Skeletal muscle satellite cell (primary cell): ENCODE results near the gene LCN2.

Experiments
- H3K27me3 ChIP-seq: 2 replicates; pipeline ENCODE4 v1.7.0; 2013; ENCODE audit warnings: low read length; ENCODE audit not compliant: control insufficient read depth, insufficient read depth
- H3K36me3 ChIP-seq: 2 replicates; pipeline ENCODE4 v1.7.0; 2013; ENCODE audit warnings: mild to moderate bottlenecking, control low read depth, low read length; ENCODE audit not compliant: insufficient read depth
- H3K4me1 ChIP-seq: 2 replicates; pipeline ENCODE4 v1.7.0; 2013; ENCODE audit warnings: low read length; ENCODE audit not compliant: control insufficient read depth, insufficient read depth
- H3K4me2 ChIP-seq: 2 replicates; pipeline ENCODE4 v1.7.0; 2013; ENCODE audit warnings: mild to moderate bottlenecking, low read length
- H3K4me3 ChIP-seq: 2 replicates; pipeline ENCODE4 v1.7.0; 2013; ENCODE audit warnings: low read length
- H3K9ac ChIP-seq: 2 replicates; pipeline ENCODE4 v1.7.0; 2013; ENCODE audit warnings: mild to moderate bottlenecking, low read depth, low read length, moderate library complexity
- H3K9me3 ChIP-seq: replicated peaks from 2 replicates; pipeline ENCODE4 v1.7.0; 2013; ENCODE audit warnings: mild to moderate bottlenecking, control low read depth, low read length

The LCN2 gene

DNA sequence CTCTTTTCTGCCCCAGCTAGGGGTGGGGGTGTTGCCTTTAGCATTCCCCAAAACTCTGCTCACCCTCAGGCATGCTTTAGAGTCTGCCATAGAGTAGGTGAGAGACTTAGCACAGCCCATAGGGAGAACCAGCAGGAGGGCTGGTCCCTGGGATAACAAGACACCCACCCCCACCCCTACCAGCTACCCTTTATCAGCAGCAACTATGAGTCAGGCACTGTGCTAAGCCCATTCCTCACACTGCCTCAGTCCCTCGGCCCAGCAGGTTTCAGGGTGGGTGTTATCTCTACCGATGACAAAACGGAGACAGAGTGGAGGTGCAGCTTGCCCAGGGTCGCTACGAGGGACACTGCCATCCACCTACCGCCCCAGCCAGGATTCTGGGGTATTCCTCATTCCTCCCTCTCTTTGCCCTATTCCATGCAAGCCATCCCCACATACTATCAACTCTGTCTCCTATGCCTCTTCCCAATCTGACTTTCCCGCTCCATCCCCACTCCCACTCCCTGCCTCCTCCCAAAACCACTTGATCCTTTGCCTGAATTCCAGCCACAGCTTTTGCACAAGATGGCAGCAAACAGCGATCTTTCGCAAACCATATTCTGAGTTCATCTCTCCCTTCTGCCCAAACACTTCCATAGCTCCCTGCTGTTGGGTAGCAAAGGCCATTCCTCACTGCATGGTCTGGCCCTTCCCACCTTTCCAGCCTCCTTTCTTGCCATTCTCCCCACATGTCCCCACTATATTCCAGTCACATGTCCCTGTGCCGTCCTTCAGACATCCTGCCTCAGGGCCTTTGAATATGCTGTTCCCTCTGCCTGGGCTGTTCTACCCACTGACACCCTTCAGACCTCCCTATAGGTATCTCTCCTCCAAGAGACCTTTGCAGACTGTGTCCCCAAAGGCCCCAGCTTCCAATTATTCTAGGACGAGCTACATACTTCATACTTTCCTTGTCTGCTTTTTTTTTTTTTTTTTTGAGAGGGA is 37.0 kb downstream of the LCN2 start:
- peaks cover 49% of the 10 kb centered on the region for H3K36me3 ChIP-seq
- no peak overlapping the region for H3K4me3 ChIP-seq
- no peak overlapping the region for H3K4me2 ChIP-seq
- peaks cover 13% of the 10 kb centered on the region for H3K4me1 ChIP-seq
- no peaks in the 10 kb centered on the region for H3K27me3 ChIP-seq
- no peak overlapping the region for H3K9ac ChIP-seq
- H3K9me3 ChIP-seq = no peaks in the 10 kb centered on the region

DNA sequence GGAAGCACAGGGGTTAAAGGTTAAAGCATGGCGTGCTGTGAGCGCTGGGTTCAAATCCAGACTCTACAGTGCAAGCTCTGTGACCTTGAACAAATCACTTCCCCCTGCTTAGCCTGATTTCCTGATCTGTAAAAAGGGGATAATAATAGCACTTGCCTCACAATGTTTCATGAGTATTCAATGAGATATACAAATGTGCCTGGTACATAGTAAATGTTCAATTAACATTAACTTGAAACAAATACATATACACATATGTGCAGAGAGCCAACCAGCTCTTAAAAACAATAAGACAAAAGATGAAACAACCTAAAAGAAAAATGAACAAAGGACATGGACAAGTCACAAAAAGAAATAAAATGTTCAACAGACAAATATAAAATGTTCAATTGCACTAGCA is 38.1 kb downstream of the LCN2 start:
- no peaks in the 10 kb centered on the region for H3K9me3 ChIP-seq
- H3K9ac ChIP-seq = no peak overlapping the region
- no peak overlapping the region for H3K4me2 ChIP-seq
- no peak overlapping the region for H3K4me3 ChIP-seq
- no peaks in the 10 kb centered on the region for H3K27me3 ChIP-seq
- H3K4me1 ChIP-seq = peaks cover 13% of the 10 kb centered on the region
- peaks cover 47% of the 10 kb centered on the region for H3K36me3 ChIP-seq

DNA sequence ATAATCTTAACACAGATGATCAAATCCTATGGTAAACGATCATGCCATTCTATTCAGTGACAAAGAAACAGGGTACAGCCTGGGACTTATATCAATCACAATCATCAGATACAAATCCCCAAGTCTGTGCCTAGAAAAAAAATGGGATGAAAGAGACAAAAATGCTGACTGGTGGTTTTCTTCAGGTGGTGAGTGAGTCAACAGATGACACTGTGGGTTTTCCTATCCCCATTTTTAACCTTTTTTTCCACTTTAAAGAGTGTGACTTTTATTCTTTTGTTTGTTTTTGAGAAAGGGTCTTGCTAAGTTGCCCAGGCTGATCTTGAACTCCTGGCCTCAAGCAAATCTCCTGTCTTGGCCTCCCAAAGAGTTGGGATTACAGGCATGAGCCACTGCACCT is 39.0 kb downstream of the LCN2 start:
- Histone ChIP-seq H3K4me1 (peaks cover 20% of the 10 kb centered on the region), H3K9me3 (no peaks in the 10 kb centered on the region), H3K4me2 (no peak overlapping the region), H3K9ac (peak overlapping the region; percentile 30), H3K36me3 (peaks cover 41% of the 10 kb centered on the region), H3K4me3 (no peak overlapping the region), H3K27me3 (no peaks in the 10 kb centered on the region)

DNA sequence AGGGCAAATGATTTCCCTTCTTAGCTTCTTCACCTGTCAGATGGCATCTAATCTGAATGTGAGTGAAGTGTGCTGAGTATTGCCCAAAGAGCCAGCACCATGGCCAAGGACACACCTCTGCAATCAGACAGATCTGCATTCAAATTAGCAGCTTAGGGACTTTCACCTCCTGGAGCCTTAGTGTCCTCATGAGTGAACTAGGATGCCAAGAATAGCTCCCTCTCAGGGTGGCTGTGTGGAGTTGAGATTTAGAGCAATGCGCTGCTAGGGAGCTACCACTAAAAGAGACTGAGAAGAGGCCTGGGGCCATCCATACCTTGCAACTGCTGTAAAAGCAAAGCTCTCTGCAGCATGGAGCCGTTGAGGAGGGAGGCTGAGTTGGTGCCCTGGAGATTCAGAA is 40.8 kb downstream of the LCN2 start:
- Histone ChIP-seq H3K4me2 (peak overlapping the region; percentile 100), H3K9me3 (no peaks in the 10 kb centered on the region), H3K9ac (peak overlapping the region; percentile 99), H3K4me1 (peaks cover 22% of the 10 kb centered on the region), H3K4me3 (peak overlapping the region; percentile 92), H3K36me3 (peaks cover 38% of the 10 kb centered on the region), H3K27me3 (no peaks in the 10 kb centered on the region)

DNA sequence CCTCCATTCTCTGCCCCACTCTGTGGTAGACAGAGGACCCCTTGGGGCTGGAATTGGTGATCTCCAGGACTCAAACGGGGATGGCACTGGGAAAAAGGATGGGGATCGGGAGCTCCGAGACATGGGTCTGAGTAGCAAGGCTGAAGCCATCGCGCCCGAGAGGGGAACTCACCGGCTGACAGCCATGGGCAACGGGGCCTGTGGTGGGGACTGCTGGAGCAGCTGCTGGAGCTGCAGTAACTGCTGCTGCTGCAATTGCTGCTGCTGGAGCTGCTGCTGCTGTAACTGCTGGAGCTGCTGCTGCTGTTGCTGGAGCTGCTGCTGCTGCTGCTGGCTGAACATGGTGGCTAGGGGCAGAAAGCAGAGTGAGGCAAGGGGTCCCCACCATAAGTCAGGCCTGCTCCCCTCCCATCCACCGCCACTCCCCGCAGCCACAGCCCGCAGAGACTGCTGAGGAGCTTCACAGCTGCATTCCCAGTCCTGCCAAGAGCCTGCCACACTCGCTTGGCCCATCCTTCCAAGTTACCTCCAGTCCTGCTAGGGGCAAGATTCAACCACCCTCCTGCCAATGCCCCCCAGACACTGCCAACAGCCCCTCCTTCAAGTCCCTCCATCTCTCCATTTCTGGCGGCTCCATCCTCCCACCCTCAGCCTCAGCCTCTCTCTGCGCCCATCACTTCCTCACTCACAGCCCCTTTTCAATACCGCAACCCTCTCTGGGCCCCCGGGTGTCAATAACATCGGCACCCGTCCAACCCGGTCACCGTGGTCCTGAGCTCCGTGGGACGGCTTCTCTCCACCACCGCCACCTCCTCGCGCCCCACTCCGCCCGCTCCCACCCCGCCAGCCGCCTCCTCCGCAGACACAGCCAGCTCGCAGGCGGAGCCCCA is 41.5 kb downstream of the LCN2 start:
- peak overlapping the region; percentile 99 for H3K9ac ChIP-seq
- H3K27me3 ChIP-seq = no peaks in the 10 kb centered on the region
- peak overlapping the region; percentile 100 for H3K4me2 ChIP-seq
- peaks cover 30% of the 10 kb centered on the region for H3K36me3 ChIP-seq
- H3K9me3 ChIP-seq = no peaks in the 10 kb centered on the region
- H3K4me3 ChIP-seq = peak overlapping the region; percentile 92
- H3K4me1 ChIP-seq = peaks cover 22% of the 10 kb centered on the region

DNA sequence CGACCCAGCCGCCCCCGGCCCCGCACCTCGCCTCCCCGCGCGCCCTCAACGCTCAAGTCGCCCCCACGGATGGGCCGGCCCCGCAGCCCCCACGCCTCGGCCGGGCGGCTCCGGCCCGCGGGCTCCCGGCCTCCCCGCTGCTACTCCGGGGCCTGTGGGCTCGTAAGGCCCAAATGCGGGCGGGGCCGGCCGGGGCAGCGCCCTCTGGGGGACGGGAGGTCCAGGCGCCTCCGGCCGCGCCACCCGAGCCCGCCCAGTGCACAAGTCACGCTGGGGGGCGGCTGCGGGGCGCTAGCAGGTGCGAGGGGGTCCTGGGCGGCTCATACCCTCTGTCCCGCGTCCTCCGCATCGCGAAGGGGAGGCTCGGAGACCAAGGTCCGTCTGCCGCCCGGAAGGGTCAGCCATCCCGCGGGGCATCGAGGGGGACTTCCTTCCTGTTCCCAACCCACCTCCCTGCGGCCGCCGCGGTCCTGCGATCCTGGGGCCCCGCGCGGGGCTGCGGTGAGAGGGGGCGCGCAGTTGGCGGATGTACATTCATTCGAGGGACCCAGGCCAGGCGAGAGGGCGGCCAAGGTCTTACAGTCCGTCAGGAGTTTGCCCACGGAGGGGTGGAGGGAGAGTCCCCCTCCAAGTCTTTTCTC is 42.3 kb downstream of the LCN2 start, which contains the start of gene CIZ1:
TSS of gene CIZ1 (minus strand) at position 167 of the 641 bp plus-strand sequence. CDS start 715 bp downstream, outside the sequence.
- Histone ChIP-seq H3K4me3 (peak within 1 kb of the TSS; percentile 92), H3K9me3 (no peaks in the 10 kb centered on the region), H3K36me3 (peaks cover 23% of the 10 kb centered on the region), H3K9ac (peak within 1 kb of the TSS; percentile 99), H3K4me2 (peak within 1 kb of the TSS; percentile 100), H3K27me3 (no peaks in the 10 kb centered on the region), H3K4me1 (peaks cover 22% of the 10 kb centered on the region)

DNA sequence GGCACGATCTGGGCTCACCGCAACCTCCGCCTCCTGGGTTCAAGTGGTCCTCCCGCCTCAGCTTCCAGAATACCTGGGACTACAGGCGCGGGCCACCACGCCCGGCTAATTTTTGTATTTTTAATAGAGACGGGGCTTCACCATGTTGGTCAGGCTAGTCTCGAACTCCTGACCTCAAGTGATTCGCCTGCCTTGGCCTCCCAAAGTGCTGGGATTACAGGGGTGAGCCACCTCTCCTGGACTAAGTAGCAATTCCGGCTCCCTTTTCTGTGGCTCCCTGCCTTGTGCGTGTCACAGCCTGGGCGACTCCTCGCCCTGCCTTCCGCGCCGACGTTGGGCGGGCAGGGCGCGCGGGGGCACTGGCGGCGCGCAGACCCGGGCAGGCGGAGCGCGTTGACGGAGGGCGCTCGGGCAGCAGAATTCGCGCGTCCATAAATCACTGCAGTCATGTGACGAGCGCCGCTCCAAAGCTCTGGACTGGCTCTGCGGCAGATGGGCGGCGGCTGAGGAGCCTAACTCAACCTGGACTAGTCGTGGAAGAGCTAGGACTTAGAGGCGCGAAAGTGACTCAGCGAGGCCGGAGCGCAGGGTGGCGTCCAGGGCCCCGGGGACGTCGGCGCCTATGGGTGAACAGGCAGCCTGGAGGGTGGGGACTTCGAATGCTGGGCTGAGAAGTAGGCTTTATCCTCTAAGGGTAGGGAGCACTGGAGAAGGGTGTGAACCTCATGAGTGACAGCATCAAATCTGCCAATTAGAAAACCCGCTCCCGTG is 43.5 kb downstream of the LCN2 start:
- peak overlapping the region; percentile 100 for H3K4me2 ChIP-seq
- H3K9me3 ChIP-seq = no peaks in the 10 kb centered on the region
- peak overlapping the region; percentile 99 for H3K9ac ChIP-seq
- peak overlapping the region; percentile 92 for H3K4me3 ChIP-seq
- peaks cover 17% of the 10 kb centered on the region for H3K36me3 ChIP-seq
- no peaks in the 10 kb centered on the region for H3K27me3 ChIP-seq
- peaks cover 22% of the 10 kb centered on the region for H3K4me1 ChIP-seq

DNA sequence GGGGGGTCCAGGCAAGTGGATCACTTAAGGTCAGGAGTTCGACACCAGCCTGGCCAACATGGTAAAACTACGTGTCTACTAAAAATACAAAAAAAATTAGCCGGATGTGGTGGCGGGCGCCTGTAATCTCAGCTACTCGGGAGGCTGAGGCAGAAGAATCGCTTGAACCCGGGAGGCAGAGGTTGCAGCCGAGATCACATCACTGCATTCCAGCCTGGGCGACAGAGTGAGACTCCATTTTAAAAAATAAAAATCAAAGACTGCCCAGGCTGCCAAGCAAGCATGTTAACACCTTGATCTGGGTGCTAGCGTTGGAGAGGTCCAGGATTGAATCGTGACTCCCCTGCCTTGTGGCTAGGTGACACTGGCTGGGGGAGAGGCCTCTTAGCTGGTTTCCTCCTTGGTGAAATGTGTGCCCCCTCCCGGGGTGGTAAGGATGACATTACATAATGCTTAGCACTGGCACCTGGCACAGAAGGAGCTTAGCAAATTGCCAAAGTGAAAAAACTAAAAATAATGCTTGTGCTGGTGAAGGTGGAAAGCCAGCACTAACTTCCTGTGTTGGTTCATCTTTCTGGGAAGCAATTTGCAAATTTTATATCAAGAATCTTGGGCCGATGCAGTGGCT is 44.3 kb downstream of the LCN2 start:
- no peaks in the 10 kb centered on the region for H3K27me3 ChIP-seq
- H3K36me3 ChIP-seq = peaks cover 10% of the 10 kb centered on the region
- no peaks in the 10 kb centered on the region for H3K9me3 ChIP-seq
- H3K9ac ChIP-seq = peak overlapping the region; percentile 99
- H3K4me3 ChIP-seq = peak overlapping the region; percentile 92
- H3K4me2 ChIP-seq = peak overlapping the region; percentile 100
- H3K4me1 ChIP-seq = peaks cover 18% of the 10 kb centered on the region

DNA sequence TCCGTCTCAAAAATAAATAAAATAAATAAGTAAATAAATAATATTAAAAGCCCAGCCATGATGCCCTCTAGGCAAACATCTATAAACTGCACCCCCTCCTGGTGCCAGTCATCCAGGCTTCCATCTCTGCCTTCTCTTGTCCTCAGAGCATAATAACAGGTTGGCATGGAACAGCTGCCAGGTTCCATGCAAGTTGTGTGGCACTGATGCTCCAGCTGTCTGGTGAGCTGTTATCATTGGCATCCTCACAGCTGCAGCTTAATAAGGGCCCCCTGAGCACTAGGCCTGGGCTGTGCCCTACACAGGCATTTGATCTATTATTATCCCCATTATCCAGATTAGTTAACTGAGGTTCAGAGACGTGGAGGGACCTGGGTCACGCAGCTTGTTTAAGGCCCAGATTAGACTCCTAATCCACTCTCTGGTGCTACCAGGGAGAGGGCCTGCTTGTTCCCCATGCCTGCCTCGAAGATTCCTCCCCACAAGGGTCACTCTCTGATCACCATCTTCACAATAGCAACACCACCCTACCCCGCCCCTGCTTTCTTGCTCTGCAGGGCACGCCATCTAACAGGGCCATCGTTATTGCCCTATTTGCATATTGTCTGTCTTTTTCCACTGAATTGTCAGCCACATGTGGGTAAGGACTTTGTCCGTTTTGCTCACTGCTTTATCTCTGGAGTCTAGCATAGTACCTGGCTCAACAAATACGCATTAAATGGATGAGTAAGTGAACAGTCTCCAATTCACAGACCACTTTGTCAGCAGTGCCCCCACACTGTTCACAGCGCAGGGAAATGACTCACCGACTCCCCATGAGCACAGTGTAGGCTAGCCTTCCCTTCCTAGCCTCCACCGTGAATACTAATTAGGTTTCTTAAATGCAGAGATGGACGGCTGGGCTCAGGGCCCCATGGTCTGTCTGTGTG is 52.5 kb downstream of the LCN2 start:
- no peak overlapping the region for H3K4me3 ChIP-seq
- H3K36me3 ChIP-seq = no peaks in the 10 kb centered on the region
- no peak overlapping the region for H3K9ac ChIP-seq
- no peaks in the 10 kb centered on the region for H3K9me3 ChIP-seq
- peaks cover 30% of the 10 kb centered on the region for H3K27me3 ChIP-seq
- H3K4me1 ChIP-seq = peaks cover 7% of the 10 kb centered on the region
- no peak overlapping the region for H3K4me2 ChIP-seq
